ENCODE data around the gene SOBP. TPM values are rescaled to one million over a fixed set of nuclear protein-coding genes. Genes with fewer than 3 reads are reported as not detected.

SOBP gene
- polyA plus RNA-seq, 4 donors: 1.1 to 1.6 (median 1.1) TPM; not detected in 1

DNA sequence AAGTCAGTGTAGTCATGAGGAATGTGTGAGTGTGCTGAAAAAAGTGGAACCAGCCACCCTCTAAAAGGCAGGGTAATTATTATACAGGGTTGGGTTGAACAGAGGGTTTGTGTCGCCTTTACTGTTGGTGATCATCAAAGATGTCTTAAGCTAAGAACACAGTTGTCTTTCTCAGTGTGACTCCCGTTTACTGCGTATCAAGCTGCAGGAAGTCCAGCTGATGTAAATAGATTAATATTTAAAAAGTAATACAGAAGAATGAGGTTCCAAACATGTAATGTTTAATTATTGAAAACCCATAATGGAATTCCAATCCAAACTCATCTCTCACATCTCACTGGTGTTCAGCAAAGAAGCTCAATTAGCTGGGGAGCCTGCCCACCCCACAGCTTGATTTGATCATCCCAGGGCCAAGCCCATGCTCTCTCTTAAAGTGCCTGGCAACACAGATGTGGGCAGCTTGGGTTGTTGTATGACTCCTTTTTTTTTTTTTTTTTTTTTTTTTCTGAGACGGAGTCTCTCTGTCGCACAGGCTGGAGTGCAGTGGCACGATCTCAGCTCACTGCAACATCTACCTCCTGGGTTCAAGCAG lies 127.5 kb downstream of the SOBP start:
- no peaks in the 10 kb centered on the region for H3K9me3 ChIP-seq (ENCODE audit: control insufficient read depth in 2 of 2, insufficient read depth in 1 of 2, low read depth in 1 of 2, low read length in 1 of 2)
- 90 to 96% (median 95%) methylated on average over 5 to 6 of the region's 6 CpGs for WGBS, 3 donors
- no peak for DNase-seq
- FAIRE-seq: no peak
- peaks cover 0 to 9% (median 0%) of the 10 kb centered on the region in 3 donors for H3K4me1 ChIP-seq (ENCODE audit: control insufficient read depth in 3 of 3, insufficient read depth in 2 of 3, low read depth in 1 of 3, low read length in 2 of 3)
- H3K27ac ChIP-seq (ENCODE audit: low read depth in 1 of 3, low read length in 2 of 3): no peak overlapping the region
- no peaks in the 10 kb centered on the region for H3K36me3 ChIP-seq (ENCODE audit: control insufficient read depth in 3 of 3, insufficient read depth in 2 of 3, low read depth in 1 of 3, low read length in 3 of 3)
- H3K27me3 ChIP-seq (ENCODE audit: control insufficient read depth in 3 of 3, insufficient read depth in 3 of 3, low read length in 3 of 3): no peaks in the 10 kb centered on the region
- no peak overlapping the region for H3K4me3 ChIP-seq (ENCODE audit: low read depth in 1 of 3, low read length in 3 of 3)

DNA sequence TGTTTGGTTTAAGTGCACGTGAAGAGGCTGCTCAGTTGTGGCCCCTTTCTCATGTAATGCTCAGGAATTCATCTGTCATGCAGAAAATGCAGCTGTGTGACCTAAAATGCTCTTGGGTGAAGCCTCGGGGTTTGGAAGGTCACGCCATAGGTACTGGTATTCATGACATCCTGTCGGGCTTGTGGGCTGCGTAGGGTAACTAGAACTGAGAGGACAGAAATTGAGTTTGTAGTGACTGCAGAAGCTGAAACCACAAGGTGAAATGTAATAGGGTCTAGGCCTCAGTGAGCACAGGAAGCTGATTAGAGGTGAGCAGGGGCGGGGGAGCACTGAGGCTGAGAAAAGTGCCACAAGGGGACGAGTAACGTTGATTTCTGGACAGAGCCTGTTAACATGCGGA lies 128.8 kb downstream of the SOBP start:
- FAIRE-seq: no peak
- Histone ChIP-seq H3K4me1 (ENCODE audit: control insufficient read depth in 3 of 3, insufficient read depth in 2 of 3, low read depth in 1 of 3, low read length in 2 of 3) (peaks cover 0 to 8% (median 0%) of the 10 kb centered on the region in 3 donors), H3K9me3 (ENCODE audit: control insufficient read depth in 2 of 2, insufficient read depth in 1 of 2, low read depth in 1 of 2, low read length in 1 of 2) (no peaks in the 10 kb centered on the region), H3K4me3 (ENCODE audit: low read depth in 1 of 3, low read length in 3 of 3) (no peak overlapping the region), H3K27ac (ENCODE audit: low read depth in 1 of 3, low read length in 2 of 3) (peak overlapping the region in 1 of 3 donors; percentile 51), H3K27me3 (ENCODE audit: control insufficient read depth in 3 of 3, insufficient read depth in 3 of 3, low read length in 3 of 3) (no peaks in the 10 kb centered on the region), H3K36me3 (ENCODE audit: control insufficient read depth in 3 of 3, insufficient read depth in 2 of 3, low read depth in 1 of 3, low read length in 3 of 3) (no peaks in the 10 kb centered on the region)
- 74 to 89% (median 78%) methylated on average over 9 of the region's 9 CpGs for WGBS, 3 donors
- peak in 1 of 2 donors; percentile 65 for DNase-seq

DNA sequence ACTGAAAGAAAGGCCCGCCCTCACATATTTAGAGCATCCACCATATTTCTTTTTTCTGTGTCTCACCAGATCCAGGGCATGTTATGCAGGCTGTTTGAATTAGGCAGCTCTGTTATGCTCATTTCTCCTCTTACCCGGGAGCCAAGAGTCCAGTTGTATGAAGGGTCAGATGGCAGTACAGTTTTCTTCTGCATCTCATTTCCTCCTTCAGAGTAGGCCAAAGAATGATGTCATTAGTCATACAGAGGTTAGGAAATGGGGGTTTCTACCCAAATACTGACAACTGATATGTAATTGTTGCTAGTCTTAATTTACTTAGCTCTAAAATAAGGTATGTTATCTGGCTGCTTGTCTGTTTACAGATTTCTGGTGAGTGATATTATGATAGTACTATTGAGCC lies 130.8 kb downstream of the SOBP start:
- H3K27ac ChIP-seq (ENCODE audit: low read depth in 1 of 3, low read length in 2 of 3): no peak overlapping the region
- no peak overlapping the region for H3K4me3 ChIP-seq (ENCODE audit: low read depth in 1 of 3, low read length in 3 of 3)
- no peaks in the 10 kb centered on the region for H3K36me3 ChIP-seq (ENCODE audit: control insufficient read depth in 3 of 3, insufficient read depth in 2 of 3, low read depth in 1 of 3, low read length in 3 of 3)
- H3K9me3 ChIP-seq (ENCODE audit: control insufficient read depth in 2 of 2, insufficient read depth in 1 of 2, low read depth in 1 of 2, low read length in 1 of 2): no peaks in the 10 kb centered on the region
- 78 to 80% (median 80%) methylated on average over 2 of the region's 2 CpGs for WGBS, 3 donors
- DNase-seq (peak in 1 of 2 donors; percentile 14), FAIRE-seq (no peak)
- no peaks in the 10 kb centered on the region for H3K4me1 ChIP-seq (ENCODE audit: control insufficient read depth in 3 of 3, insufficient read depth in 2 of 3, low read depth in 1 of 3, low read length in 2 of 3)
- H3K27me3 ChIP-seq (ENCODE audit: control insufficient read depth in 3 of 3, insufficient read depth in 3 of 3, low read length in 3 of 3): no peaks in the 10 kb centered on the region

DNA sequence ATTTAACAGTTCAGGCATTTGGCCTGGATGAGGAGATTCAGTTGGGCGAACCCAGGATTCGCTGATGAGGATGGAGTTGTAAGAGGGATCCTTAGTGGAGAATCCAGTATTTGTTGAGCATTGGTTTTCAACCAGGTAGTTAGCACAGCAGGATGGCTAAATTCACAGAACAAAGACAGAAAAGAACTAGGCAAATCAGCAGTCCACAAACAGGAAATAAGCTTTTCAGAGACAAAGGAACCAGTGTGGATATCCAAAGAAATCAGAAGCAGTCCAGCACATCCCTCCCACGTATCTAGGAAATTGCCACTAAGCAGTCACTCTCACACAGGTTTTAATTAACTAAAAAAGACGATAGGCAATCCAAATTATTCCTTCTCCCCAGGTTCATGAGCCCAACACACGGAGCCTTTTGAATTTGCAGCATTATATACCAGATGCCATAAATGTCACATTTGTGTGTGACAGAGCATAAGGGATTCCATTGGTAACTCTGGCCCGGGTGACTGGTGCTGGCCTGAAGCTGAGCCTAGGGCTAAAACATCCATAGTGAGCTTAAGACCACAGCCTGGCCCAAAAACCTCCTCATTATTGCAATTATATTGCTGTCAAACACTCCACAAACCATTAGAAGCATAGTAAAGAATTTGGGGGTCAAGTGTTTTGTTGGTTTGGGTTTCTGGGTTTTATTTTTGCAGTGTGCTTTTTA lies 131.5 kb downstream of the SOBP start:
- H3K27ac ChIP-seq (ENCODE audit: low read depth in 1 of 3, low read length in 2 of 3): no peak overlapping the region
- H3K27me3 ChIP-seq (ENCODE audit: control insufficient read depth in 3 of 3, insufficient read depth in 3 of 3, low read length in 3 of 3): no peaks in the 10 kb centered on the region
- FAIRE-seq (no peak), DNase-seq (no peak)
- H3K36me3 ChIP-seq (ENCODE audit: control insufficient read depth in 3 of 3, insufficient read depth in 2 of 3, low read depth in 1 of 3, low read length in 3 of 3): no peaks in the 10 kb centered on the region
- H3K4me1 ChIP-seq (ENCODE audit: control insufficient read depth in 3 of 3, insufficient read depth in 2 of 3, low read depth in 1 of 3, low read length in 2 of 3): no peaks in the 10 kb centered on the region
- H3K4me3 ChIP-seq (ENCODE audit: low read depth in 1 of 3, low read length in 3 of 3): no peak overlapping the region
- H3K9me3 ChIP-seq (ENCODE audit: control insufficient read depth in 2 of 2, insufficient read depth in 1 of 2, low read depth in 1 of 2, low read length in 1 of 2): no peaks in the 10 kb centered on the region
- 87 to 91% (median 88%) methylated on average over 6 of the region's 6 CpGs for WGBS, 3 donors

DNA sequence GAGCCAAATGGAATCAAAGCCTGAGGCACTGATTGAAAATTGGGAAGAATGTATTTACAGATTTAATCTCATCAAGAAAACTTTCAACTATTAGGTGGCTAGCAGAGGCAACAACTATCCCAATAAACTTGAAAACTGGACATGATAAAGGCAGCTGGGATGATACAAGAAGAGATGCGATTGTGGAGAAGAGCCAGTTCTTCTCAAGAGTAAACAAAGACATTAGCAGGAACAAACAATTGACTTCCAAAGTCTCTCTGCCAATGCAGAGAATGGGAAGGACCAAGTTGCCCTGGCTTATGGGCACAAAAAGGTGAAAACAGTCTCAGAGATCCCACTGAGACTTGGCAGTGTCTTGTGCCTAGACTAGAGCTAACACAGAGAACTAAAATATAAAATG lies 132.4 kb downstream of the SOBP start:
- 76 to 90% (median 80%) methylated on average over 1 of the region's 1 CpG for whole genome bisulfite sequencing, 3 donors
- no peak for FAIRE-seq

DNA sequence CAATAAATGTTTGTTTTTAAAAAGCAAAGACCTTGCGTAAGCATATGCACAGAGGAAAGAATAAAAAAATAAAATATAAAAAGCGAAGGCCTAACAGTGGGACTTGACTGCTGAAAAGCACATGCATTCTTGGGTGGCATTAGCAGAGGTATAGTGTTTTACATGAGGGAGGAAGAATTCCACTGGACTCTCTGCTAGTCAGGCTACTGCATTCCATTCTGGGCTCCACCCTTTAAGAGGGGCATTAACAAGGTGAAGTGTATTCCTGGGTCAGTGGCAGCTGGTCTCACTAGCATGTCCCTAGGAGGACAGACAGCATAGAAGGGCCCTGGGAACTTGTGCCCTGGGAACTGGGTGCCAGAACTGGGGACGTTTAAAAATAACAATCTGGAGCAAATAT lies 134.1 kb downstream of the SOBP start:
- Histone ChIP-seq H3K27ac (ENCODE audit: low read depth in 1 of 3, low read length in 2 of 3) (no peak overlapping the region), H3K36me3 (ENCODE audit: control insufficient read depth in 3 of 3, insufficient read depth in 2 of 3, low read depth in 1 of 3, low read length in 3 of 3) (no peaks in the 10 kb centered on the region), H3K27me3 (ENCODE audit: control insufficient read depth in 3 of 3, insufficient read depth in 3 of 3, low read length in 3 of 3) (no peaks in the 10 kb centered on the region), H3K4me1 (ENCODE audit: control insufficient read depth in 3 of 3, insufficient read depth in 2 of 3, low read depth in 1 of 3, low read length in 2 of 3) (no peaks in the 10 kb centered on the region), H3K9me3 (ENCODE audit: control insufficient read depth in 2 of 2, insufficient read depth in 1 of 2, low read depth in 1 of 2, low read length in 1 of 2) (no peaks in the 10 kb centered on the region), H3K4me3 (ENCODE audit: low read depth in 1 of 3, low read length in 3 of 3) (no peak overlapping the region)
- WGBS, 3 donors: 88 to 92% (median 89%) methylated on average over 3 of the region's 3 CpGs
- DNase-seq: no peak
- no peak for FAIRE-seq

More for the DNA sequence above, 132.4 kb downstream of the SOBP start:
- Histone ChIP-seq H3K4me3 (ENCODE audit: low read depth in 1 of 3, low read length in 3 of 3) (no peak overlapping the region), H3K27me3 (ENCODE audit: control insufficient read depth in 3 of 3, insufficient read depth in 3 of 3, low read length in 3 of 3) (no peaks in the 10 kb centered on the region), H3K36me3 (ENCODE audit: control insufficient read depth in 3 of 3, insufficient read depth in 2 of 3, low read depth in 1 of 3, low read length in 3 of 3) (no peaks in the 10 kb centered on the region), H3K4me1 (ENCODE audit: control insufficient read depth in 3 of 3, insufficient read depth in 2 of 3, low read depth in 1 of 3, low read length in 2 of 3) (no peaks in the 10 kb centered on the region), H3K9me3 (ENCODE audit: control insufficient read depth in 2 of 2, insufficient read depth in 1 of 2, low read depth in 1 of 2, low read length in 1 of 2) (no peaks in the 10 kb centered on the region), H3K27ac (ENCODE audit: low read depth in 1 of 3, low read length in 2 of 3) (no peak overlapping the region)
- no peak for DNase-seq

DNA sequence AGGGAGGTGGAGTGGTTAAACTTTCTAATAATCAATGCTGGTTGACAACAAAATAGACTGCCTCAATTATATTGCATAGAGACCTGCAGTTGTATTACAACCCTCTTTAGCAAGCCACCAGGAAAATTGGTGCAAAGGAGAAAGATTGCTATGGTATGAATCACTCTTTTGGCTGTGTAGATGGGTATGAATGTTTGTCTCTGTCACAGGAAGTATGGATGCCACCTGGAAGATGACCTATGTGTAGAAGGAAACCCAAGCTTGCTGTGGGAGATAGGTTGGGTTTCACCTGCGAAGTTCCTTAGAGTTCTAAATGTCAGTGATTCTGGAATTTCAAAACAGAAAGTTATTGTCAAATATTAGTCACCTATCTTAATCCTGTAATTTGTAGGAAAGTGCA lies 134.6 kb downstream of the SOBP start:
- Histone ChIP-seq H3K27me3 (ENCODE audit: control insufficient read depth in 3 of 3, insufficient read depth in 3 of 3, low read length in 3 of 3) (no peaks in the 10 kb centered on the region), H3K36me3 (ENCODE audit: control insufficient read depth in 3 of 3, insufficient read depth in 2 of 3, low read depth in 1 of 3, low read length in 3 of 3) (no peaks in the 10 kb centered on the region), H3K4me3 (ENCODE audit: low read depth in 1 of 3, low read length in 3 of 3) (no peak overlapping the region), H3K27ac (ENCODE audit: low read depth in 1 of 3, low read length in 2 of 3) (no peak overlapping the region), H3K4me1 (ENCODE audit: control insufficient read depth in 3 of 3, insufficient read depth in 2 of 3, low read depth in 1 of 3, low read length in 2 of 3) (no peaks in the 10 kb centered on the region), H3K9me3 (ENCODE audit: control insufficient read depth in 2 of 2, insufficient read depth in 1 of 2, low read depth in 1 of 2, low read length in 1 of 2) (no peaks in the 10 kb centered on the region)
- no peak for FAIRE-seq
- DNase-seq: no peak
- 76 to 89% (median 83%) methylated on average over 1 of the region's 1 CpG for WGBS, 3 donors

DNA sequence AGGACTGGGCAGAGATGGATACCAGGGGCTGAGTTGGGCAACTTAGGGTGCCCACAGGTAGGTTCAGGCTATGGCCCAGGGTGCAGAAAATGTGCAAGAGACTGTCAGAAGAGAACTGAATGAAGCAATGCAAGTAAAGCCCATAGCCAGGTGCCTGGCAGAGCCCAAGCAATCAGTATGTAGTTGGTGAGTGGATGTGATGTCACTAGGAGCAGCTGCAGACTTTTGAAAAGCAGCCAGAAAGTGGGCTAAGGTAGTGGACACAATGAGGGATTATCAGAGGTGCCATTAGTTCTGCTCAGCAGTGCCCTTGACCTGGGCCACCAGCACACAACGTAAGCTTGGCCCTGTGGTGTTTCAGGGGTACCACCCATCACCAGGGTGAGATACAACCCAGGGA lies 135.3 kb downstream of the SOBP start:
- H3K27ac ChIP-seq (ENCODE audit: low read depth in 1 of 3, low read length in 2 of 3): no peak overlapping the region
- WGBS, 3 donors: 55 to 75% (median 67%) methylated on average over 1 of the region's 1 CpG
- DNase-seq (no peak), FAIRE-seq (no peak)
- no peaks in the 10 kb centered on the region for H3K27me3 ChIP-seq (ENCODE audit: control insufficient read depth in 3 of 3, insufficient read depth in 3 of 3, low read length in 3 of 3)
- no peaks in the 10 kb centered on the region for H3K9me3 ChIP-seq (ENCODE audit: control insufficient read depth in 2 of 2, insufficient read depth in 1 of 2, low read depth in 1 of 2, low read length in 1 of 2)
- no peak overlapping the region for H3K4me3 ChIP-seq (ENCODE audit: low read depth in 1 of 3, low read length in 3 of 3)
- peaks cover 0 to 4% (median 0%) of the 10 kb centered on the region in 3 donors for H3K4me1 ChIP-seq (ENCODE audit: control insufficient read depth in 3 of 3, insufficient read depth in 2 of 3, low read depth in 1 of 3, low read length in 2 of 3)
- H3K36me3 ChIP-seq (ENCODE audit: control insufficient read depth in 3 of 3, insufficient read depth in 2 of 3, low read depth in 1 of 3, low read length in 3 of 3): no peaks in the 10 kb centered on the region
